WTC11 (cell line): ENCODE data around the gene MPPE1. TPM values are rescaled to one million over a fixed set of nuclear protein-coding genes. Genes with fewer than 3 reads are reported as not detected.

Experiments used
- ATAC-seq: fragments of 200-7000 bp; cut with Tn5 transposase; 2 replicates; pipeline ENCODE4 v1.10.0; 2021; ENCODE audit warnings: mild to moderate bottlenecking, moderate library complexity
- Bru-seq: library from RNA; stranded (reverse); fragments of 400-500 nt; gene quantifications from one replicate; lab custom pipeline; 2021; lab: Mats Ljungman, UMichigan
- CTCF ChIA-PET: fragments of 300-600 bp; sonication (Branson Sonifier 250); formaldehyde crosslinking; loops from one replicate; lab custom pipeline; 2021; ENCODE audit warnings: antibody characterized with exemption; lab: Charles Lee
- POLR2A ChIA-PET: fragments of 350-600 bp; sonication (Branson Sonifier 250); formaldehyde crosslinking; loops from one replicate; lab custom pipeline; 2021; ENCODE audit warnings: antibody characterized with exemption; lab: Charles Lee
- DNase-seq: peaks from one replicate; pipeline ENCODE4 v3.0.0; 2021; ENCODE audit warnings: low spot score
- H3K27ac Mint-ChIP-seq: 2 replicates; pipeline ENCODE4 v1.8.0; 2021; ENCODE audit warnings: mixed read lengths
- H3K27me3 Mint-ChIP-seq: 2 replicates; pipeline ENCODE4 v1.8.0; 2021; ENCODE audit warnings: low read depth, mild to moderate bottlenecking, moderate library complexity, mixed read lengths
- H3K36me3 Mint-ChIP-seq: 2 replicates; pipeline ENCODE4 v1.8.0; 2021; ENCODE audit warnings: mixed read lengths
- H3K4me1 Mint-ChIP-seq: 2 replicates; pipeline ENCODE4 v1.8.0; 2022; ENCODE audit warnings: mixed read lengths
- H3K4me3 Mint-ChIP-seq: 2 replicates; pipeline ENCODE4 v1.8.0; 2021; ENCODE audit warnings: mild to moderate bottlenecking, moderate library complexity, mixed read lengths
- H3K9me3 Mint-ChIP-seq: 2 replicates; pipeline ENCODE4 v1.8.0; 2021; ENCODE audit warnings: mixed read lengths
- AR ChIP-seq: fragments of 250-450 bp; sonication (Bioruptor Pico); IDR thresholded peaks from 2 replicates; pipeline ENCODE4 v1.9.0; 2021; ENCODE audit warnings: mild to moderate bottlenecking
- ATF2 ChIP-seq: sonication (generic); formaldehyde crosslinking; IDR thresholded peaks from 2 replicates; pipeline ENCODE4 v1.8.1; 2022; ENCODE audit warnings: low read depth, missing genetic modification reagents, borderline replicate concordance
- ATF3 ChIP-seq: sonication (generic); formaldehyde crosslinking; conservative IDR thresholded peaks from 2 replicates; pipeline ENCODE4 v1.8.1; 2022; ENCODE audit warnings: mild to moderate bottlenecking, missing genetic modification reagents
- E2F4 ChIP-seq: sonication (generic); formaldehyde crosslinking; IDR thresholded peaks from 2 replicates; pipeline ENCODE4 v1.8.1; 2022; ENCODE audit warnings: low read depth, mild to moderate bottlenecking, moderate library complexity, missing genetic modification reagents, borderline replicate concordance
- EMX1 ChIP-seq: fragments of 250-450 bp; sonication (Bioruptor Pico); IDR thresholded peaks from 2 replicates; pipeline ENCODE4 v1.8.0; 2021; ENCODE audit warnings: mild to moderate bottlenecking
- ETV6 ChIP-seq: sonication (generic); formaldehyde crosslinking; IDR thresholded peaks from 2 replicates; pipeline ENCODE4 v1.8.1; 2022; ENCODE audit warnings: mild to moderate bottlenecking, missing genetic modification reagents
- FOXK1 ChIP-seq: sonication (generic); formaldehyde crosslinking; IDR thresholded peaks from 2 replicates; pipeline ENCODE4 v1.8.0; 2022; ENCODE audit warnings: mild to moderate bottlenecking, moderate library complexity, missing genetic modification reagents
- GTF2I ChIP-seq: fragments of 250-450 bp; sonication (Bioruptor Pico); conservative IDR thresholded peaks from 2 replicates; pipeline ENCODE4 v1.4.0; 2021; ENCODE audit warnings: mild to moderate bottlenecking
- JUN ChIP-seq: sonication (generic); formaldehyde crosslinking; IDR thresholded peaks from 2 replicates; pipeline ENCODE4 v1.8.0; 2023; ENCODE audit warnings: mild to moderate bottlenecking, missing genetic modification reagents
- MLX ChIP-seq: sonication (generic); formaldehyde crosslinking; IDR thresholded peaks from 2 replicates; pipeline ENCODE4 v1.8.1; 2023; ENCODE audit warnings: mild to moderate bottlenecking, missing genetic modification reagents, moderate library complexity
- MXD4 ChIP-seq: fragments of 250-450 bp; sonication (Bioruptor Pico); IDR thresholded peaks from 2 replicates; pipeline ENCODE4 v1.8.0; 2021; ENCODE audit warnings: mild to moderate bottlenecking, moderate library complexity, borderline replicate concordance
- MYBL2 ChIP-seq: sonication (generic); formaldehyde crosslinking; IDR thresholded peaks from 2 replicates; pipeline ENCODE4 v1.8.1; 2023; ENCODE audit warnings: mild to moderate bottlenecking, moderate library complexity, missing genetic modification reagents
- NFATC4 ChIP-seq: fragments of 250-450 bp; sonication (Bioruptor Pico); IDR thresholded peaks from 2 replicates; pipeline ENCODE4 v1.9.0; 2021; ENCODE audit warnings: mild to moderate bottlenecking
- NFE2L1 ChIP-seq: sonication (generic); formaldehyde crosslinking; IDR thresholded peaks from 2 replicates; pipeline ENCODE4 v1.8.1; 2023; ENCODE audit warnings: missing genetic modification reagents
- OVOL2 ChIP-seq: fragments of 250-450 bp; sonication (Bioruptor Pico); IDR thresholded peaks from 2 replicates; pipeline ENCODE4 v1.9.0; 2021; ENCODE audit warnings: mild to moderate bottlenecking, borderline replicate concordance
- PRDM15 ChIP-seq: sonication (generic); formaldehyde crosslinking; IDR thresholded peaks from 2 replicates; pipeline ENCODE4 v1.8.0; 2022; ENCODE audit warnings: missing genetic modification reagents
- RORB ChIP-seq: fragments of 250-450 bp; sonication (Bioruptor Pico); IDR thresholded peaks from 2 replicates; pipeline ENCODE4 v1.9.0; 2021; ENCODE audit warnings: mild to moderate bottlenecking
- SMAD3 ChIP-seq: sonication (generic); formaldehyde crosslinking; IDR thresholded peaks from 2 replicates; pipeline ENCODE4 v1.8.0; 2022; ENCODE audit warnings: missing genetic modification reagents, mild to moderate bottlenecking, borderline replicate concordance
- SP1 ChIP-seq: sonication (generic); formaldehyde crosslinking; conservative IDR thresholded peaks from 2 replicates; pipeline ENCODE4 v1.8.1; 2022; ENCODE audit warnings: missing genetic modification reagents
- ZBTB21 ChIP-seq: sonication (generic); formaldehyde crosslinking; IDR thresholded peaks from 2 replicates; pipeline ENCODE4 v1.8.1; 2023; ENCODE audit warnings: mild to moderate bottlenecking, missing genetic modification reagents, borderline replicate concordance
- ZNF281 ChIP-seq: sonication (generic); formaldehyde crosslinking; IDR thresholded peaks from 2 replicates; pipeline ENCODE4 v1.8.0; 2023; ENCODE audit warnings: mild to moderate bottlenecking, missing genetic modification reagents
- ZNF396 ChIP-seq: fragments of 250-450 bp; sonication (Bioruptor Pico); IDR thresholded peaks from 2 replicates; pipeline ENCODE4 v1.8.0; 2021; ENCODE audit warnings: mild to moderate bottlenecking, moderate library complexity, borderline replicate concordance
- long read RNA-seq, 3 experiments: library from RNA in 1 of 3; library from capped mRNA in 1 of 3; library from polyadenylated mRNA in 1 of 3; unstranded in 2 of 3; stranded (forward) in 1 of 3; transcript quantifications; one replicate each; pipeline ENCODE4 v2.0.0, GENCODE V29; 2021
- total RNA-seq: library from RNA; stranded (reverse); gene quantifications from 3 replicates; pipeline ENCODE4 v1.2.3, GENCODE V29; 2021

The MPPE1 gene
- total RNA-seq (26.4 to 30.6 TPM (median 29.1 TPM) in 3 replicates), Bru-seq, nascent RNA (percentile 75 among the genes with signal in this experiment)
- long read RNA-seq, experiment 1, full-length matches to known transcripts: 19 of 57 reads
- long read RNA-seq, experiment 1, partial matches to known transcripts: 9 of 57 reads
- long read RNA-seq, experiment 1, other reads (novel, unspliced or antisense): 29 of 57 reads
- long read RNA-seq, experiment 2, full-length matches to known transcripts: 8 of 19 reads
- long read RNA-seq, experiment 2, partial matches to known transcripts: 6 of 19 reads
- long read RNA-seq, experiment 2, other reads (novel, unspliced or antisense): 5 of 19 reads
- long read RNA-seq, experiment 3, full-length matches to known transcripts: 6 of 28 reads
- long read RNA-seq, experiment 3, partial matches to known transcripts: 2 of 28 reads
- long read RNA-seq, experiment 3, other reads (novel, unspliced or antisense): 20 of 28 reads

- ATAC-seq (peak; percentile 82), DNase-seq (peak; percentile 88)
- no peaks in the 10 kb centered on the region for H3K36me3 Mint-ChIP-seq
- CTCF ChIA-PET: interaction anchor here (0.8 to 1.7 kb wide), 5 partner anchors 13 to 328 kb away, joined by 3 to 5 read pairs (median 4); no protein-coding TSS in a partner anchor
- H3K27me3 Mint-ChIP-seq: no peaks in the 10 kb centered on the region
- peak within 1 kb of the TSS; percentile 94 for H3K27ac Mint-ChIP-seq
- no peaks in the 10 kb centered on the region for H3K9me3 Mint-ChIP-seq
- H3K4me1 Mint-ChIP-seq: peaks cover 30% of the 10 kb centered on the region
- POLR2A ChIA-PET: interaction anchor here (1.8 kb wide), 1 partner anchor 73 kb away, joined by 10 read pairs; the partner anchor contains the start of gene IMPA2
- peak within 1 kb of the TSS; percentile 88 for H3K4me3 Mint-ChIP-seq
- TF ChIP-seq GTF2I (CRISPR knock-in tag) (no peak), ZBTB21 (CRISPR knock-in tag) (no peak), SMAD3 (CRISPR knock-in tag) (no peak; the same call in 1 of the 2 replicates), EMX1 (CRISPR knock-in tag) (no peak), MYBL2 (CRISPR knock-in tag) (no peak), FOXK1 (CRISPR knock-in tag) (peak; percentile 26; the same call in 1 of the 2 replicates), ATF3 (no peak), ATF2 (CRISPR knock-in tag) (no peak), E2F4 (CRISPR knock-in tag) (no peak; the same call in 1 of the 2 replicates), RORB (CRISPR knock-in tag) (no peak), AR (no peak), ZNF396 (CRISPR knock-in tag) (no peak), NFE2L1 (CRISPR knock-in tag) (peak; percentile 64; the same call in 1 of the 2 replicates), PRDM15 (CRISPR knock-in tag) (no peak), MXD4 (CRISPR knock-in tag) (no peak), JUN (CRISPR knock-in tag) (peak; percentile 32; the same call in 1 of the 2 replicates), NFATC4 (CRISPR knock-in tag) (no peak), SP1 (CRISPR knock-in tag) (peak; percentile 64), ETV6 (CRISPR knock-in tag) (peak; percentile 71; the same call in 1 of the 2 replicates), OVOL2 (CRISPR knock-in tag) (no peak), MLX (CRISPR knock-in tag) (no peak), ZNF281 (no peak)
Observed at GRCh38 chr18:11908182-11909060, at the start of gene MPPE1. Gene MPPE1 (minus strand): TSS chr18:11908317. CDS start chr18:11897264, 11,053 bp downstream.
